Adrenal gland (tissue), 12 donors: ENCODE data around the gene MEF2C. TPM values are rescaled to one million over a fixed set of nuclear protein-coding genes. Genes with fewer than 3 reads are reported as not detected.
A peak's percentile ranks its signal among the peaks of the same experiment; 100 is the strongest.

Experiments used
- DNase-seq, 7 donors: peaks; one replicate each; pipeline ENCODE4 v3.0.0-alpha.2; 2019 to 2020
- H3K27ac ChIP-seq, 5 donors: fragments of 200-600 bp; sonication (generic) in 4 of 5; 1 replicate in 3 of 5; 2 replicates in 2 of 5; pipeline versions ENCODE4 v1.5.1 to v1.8.0; 2016 to 2020; ENCODE audit warnings: mild to moderate bottlenecking in 1 of 5
- H3K27me3 ChIP-seq: fragments of 200-600 bp; 2 replicates; pipeline ENCODE4 v1.8.0; 2021
- H3K36me3 ChIP-seq, 2 donors: fragments of 200-600 bp; replicated peaks in 1 of 2; 1 replicate in 1 of 2; 2 replicates in 1 of 2; pipeline versions ENCODE4 v1.5.1 to v1.8.0; 2018 to 2022
- H3K4me1 ChIP-seq, 2 donors: fragments of 200-600 bp; replicated peaks in 1 of 2; 1 replicate in 1 of 2; 2 replicates in 1 of 2; pipeline versions ENCODE4 v1.5.1 to v1.8.0; 2018 to 2021
- H3K4me3 ChIP-seq, 4 donors: fragments of 200-600 bp; sonication (generic) in 3 of 4; one replicate each; pipeline ENCODE4 v1.5.1; 2016 to 2018
- H3K9me3 ChIP-seq, 3 donors: fragments of 200-600 bp; sonication (generic) in 1 of 3; replicated peaks in 1 of 3; 1 replicate in 2 of 3; 2 replicates in 1 of 3; pipeline versions ENCODE4 v1.5.1 to v1.8.0; 2016 to 2021
- CTCF ChIP-seq, 6 experiments: fragments of 450-650 bp in 4 of 6; fragments of 200-600 bp in 2 of 6; sonication (generic) in 1 of 6; IDR thresholded peaks; 1 replicate in 5 of 6; 2 replicates in 1 of 6; pipeline versions ENCODE4 v1.5.1 to v1.8.0; 2016 to 2021; ENCODE audit warnings: antibody characterized with exemption in 6 of 6, mild to moderate bottlenecking in 2 of 6, moderate library complexity in 1 of 6
- POLR2A ChIP-seq, 2 donors: fragments of 450-650 bp; IDR thresholded peaks; one replicate each; pipeline ENCODE4 v1.6.1; 2017; ENCODE audit warnings: antibody characterized with exemption in 2 of 2, mild to moderate bottlenecking in 2 of 2, moderate library complexity in 1 of 2
- WGBS, 4 donors: extraction: QIAGEN DNeasy Blood & Tissue Kit in 2 of 4; methylation state at CpG; one replicate each; pipeline versions ENCODE4 v1.1.5 to v1.1.7; 2013 to 2017; 5-methylcytosine and 5-hydroxymethylcytosine counted together
- intact Hi-C, 2 donors: fragments of 100-400 bp; cut with DNase I; formaldehyde crosslinking; loops; one replicate each; pipeline versions ENCODE4 v1.14.1 to v1.15.0; 2022 to 2023
- polyA plus RNA-seq, 3 donors: library from polyadenylated mRNA; stranded (reverse); fragments of 200-250 nt in 2 of 3; fragments of 350-450 nt in 1 of 3; fragmentation: Illumina TruSeq in 1 of 3; extraction: RNeasy Lipid Tissue Mini Kit (QIAGEN cat#74804) in 1 of 3; gene quantifications; one replicate each; pipeline ENCODE4 v1.2.3, GENCODE V29; 2013 to 2014
- total RNA-seq, 9 donors: library from RNA; depleted of rRNA in 4 of 9; stranded (reverse); fragments of >200 nt in 4 of 9; fragments of 120-200 nt in 1 of 9; fragmentation: NEBNext Ultra II Directional in 1 of 9; extraction: Animal tissue kit (Norgen Biotek cat#: 25700) in 1 of 9; gene quantifications; one replicate each; pipeline versions ENCODE4 v1.1.0 to v1.2.4, GENCODE V29; 2013 to 2023
- donor health status: healthy with polysubstance abuse.
- donor health status: Bipolar disorder and iron deficiency.
- donor health status: DM: yes; HTN: yes; CAD: no.
- donor health status: DM: no; HTN: no; CAD: no.
- donor health status: DM: no; HTN: no; CAD: no.
- donor health status: DM: yes; HTN: yes; CAD: no.

Gene MEF2C
- total and polyA plus RNA-seq, 12 donors: 26.8 to 172 (median 69.2) TPM

DNA sequence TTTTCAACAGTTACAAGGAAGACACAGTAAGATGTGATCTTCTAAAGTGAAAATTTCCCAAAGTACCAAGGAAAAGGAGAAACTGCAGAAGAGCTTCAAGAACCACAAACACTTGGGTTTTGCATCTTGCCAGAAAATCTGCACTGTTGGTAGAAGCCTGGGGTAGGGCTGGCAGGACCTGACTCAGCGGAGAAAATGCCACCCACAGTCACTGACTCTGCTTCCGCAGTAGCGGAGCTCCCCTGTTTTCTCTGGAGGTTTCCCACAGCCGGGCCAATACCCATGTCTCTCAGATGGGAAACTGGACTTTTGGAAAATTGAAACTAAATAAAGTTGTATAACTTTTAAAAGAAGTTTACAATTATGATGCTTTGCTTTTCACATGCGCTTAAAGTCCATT lies 104.2 kb downstream of the MEF2C start:
- H3K4me1 ChIP-seq: no peaks in the 10 kb centered on the region
- TF ChIP-seq POLR2A (IDR thresholded peaks at IDR 0.05) (no peak), CTCF (IDR thresholded peaks at IDR 0.05) (no peak)
- H3K27ac ChIP-seq: no peak overlapping the region
- no peaks in the 10 kb centered on the region for H3K27me3 ChIP-seq
- intact Hi-C loops: no loop called here
- no peak overlapping the region for H3K4me3 ChIP-seq
- no peaks in the 10 kb centered on the region for H3K36me3 ChIP-seq
- H3K9me3 ChIP-seq: no peaks in the 10 kb centered on the region
- WGBS, 4 donors: 75 to 87% (median 81%) methylated on average over 5 of the region's 5 CpGs
- DNase-seq: peak in 1 of 7 donors; percentile 23

DNA sequence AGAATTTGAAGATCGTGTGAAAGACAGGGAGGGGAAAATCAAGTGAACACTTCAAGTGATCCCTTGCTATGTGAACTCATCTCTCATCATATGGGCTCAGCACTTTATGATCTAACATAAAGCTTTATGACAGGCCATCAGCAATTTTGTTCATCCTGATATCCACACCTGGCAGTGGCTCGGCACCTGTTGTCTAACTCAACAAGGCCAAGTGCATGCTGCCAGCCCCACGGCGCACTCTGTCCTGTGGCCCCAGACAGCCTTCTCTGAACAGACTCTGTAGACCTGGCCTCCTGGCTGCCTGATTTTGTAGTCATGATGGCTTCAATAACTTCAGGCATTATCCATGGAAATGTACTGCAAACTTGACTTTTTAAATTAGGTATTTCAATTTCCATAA lies 106.3 kb downstream of the MEF2C start:
- H3K4me1 ChIP-seq: no peaks in the 10 kb centered on the region
- 90 to 95% (median 93%) methylated on average over 4 of the region's 4 CpGs for WGBS, 4 donors
- TF ChIP-seq POLR2A (IDR thresholded peaks at IDR 0.05) (no peak), CTCF (IDR thresholded peaks at IDR 0.05) (no peak)
- H3K4me3 ChIP-seq: no peak overlapping the region
- H3K27me3 ChIP-seq: no peaks in the 10 kb centered on the region
- no peak overlapping the region for H3K27ac ChIP-seq
- no peaks in the 10 kb centered on the region for H3K9me3 ChIP-seq
- peaks cover 0 to 2% of the 10 kb centered on the region in 2 donors for H3K36me3 ChIP-seq
- DNase-seq: no peak
- intact Hi-C loops: no loop called here

GRCh38 chr5:88772831-88773230 lies 110.2 kb downstream of the MEF2C start:
- WGBS, 4 donors: 87 to 96% (median 95%) methylated on average over 5 of the region's 5 CpGs
- DNase-seq: no peak
- TF ChIP-seq POLR2A (IDR thresholded peaks at IDR 0.05) (no peak), CTCF (IDR thresholded peaks at IDR 0.05) (no peak)
- Histone ChIP-seq H3K9me3 (no peaks in the 10 kb centered on the region), H3K27ac (no peak overlapping the region), H3K36me3 (peaks cover 0 to 7% of the 10 kb centered on the region in 2 donors), H3K27me3 (no peaks in the 10 kb centered on the region), H3K4me3 (no peak overlapping the region), H3K4me1 (peaks cover 0 to 7% of the 10 kb centered on the region in 2 donors)
- intact Hi-C loops: no loop called here

DNA sequence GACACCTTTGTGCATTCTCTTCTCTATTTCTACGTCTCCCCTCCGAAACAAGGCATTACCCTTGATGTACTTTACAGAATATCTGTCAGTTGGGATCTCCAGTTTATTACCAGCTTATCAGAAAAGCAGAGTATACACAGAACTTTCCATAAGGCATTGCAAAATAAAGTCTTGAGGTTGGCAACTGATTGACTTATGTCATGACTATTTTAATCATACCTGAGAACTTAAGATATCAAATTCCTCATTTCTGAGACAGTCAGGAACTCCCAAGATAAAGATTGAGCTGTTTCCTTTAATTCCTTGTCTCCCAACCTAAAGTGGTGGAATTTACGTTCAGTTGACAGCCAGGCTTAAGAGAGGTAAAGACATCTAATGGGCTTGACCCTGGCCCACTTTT lies 110.9 kb downstream of the MEF2C start:
- intact Hi-C loops: no loop called here
- Histone ChIP-seq H3K4me1 (peaks cover 0 to 7% of the 10 kb centered on the region in 2 donors), H3K36me3 (peaks cover 0 to 7% of the 10 kb centered on the region in 2 donors), H3K27me3 (no peaks in the 10 kb centered on the region), H3K27ac (no peak overlapping the region), H3K4me3 (no peak overlapping the region), H3K9me3 (no peaks in the 10 kb centered on the region)
- TF ChIP-seq POLR2A (IDR thresholded peaks at IDR 0.05) (no peak), CTCF (IDR thresholded peaks at IDR 0.05) (no peak)
- WGBS, 4 donors: 95 to 100% (median 97%) methylated on average over 3 of the region's 3 CpGs
- DNase-seq: no peak
